NK-92 (cell line): ENCODE data around the gene VWA3B.
"Not testable (repeated sequence)": the region's sequence is repeated elsewhere in the genome, so short reads cannot be mapped to it uniquely, and the experiment has no call there.

Source experiments
- DNase-seq: peaks from one replicate; lab custom pipeline; 2025; ENCODE audit not compliant: unreplicated experiment; lab: John Stamatoyannopoulos, UW

The VWA3B gene

GRCh38 chr2:98130073-98130472 is 43.1 kb downstream of the VWA3B start:
- DNase-seq = not testable (repeated sequence)

GRCh38 chr2:98134172-98135005 is 47.4 kb downstream of the VWA3B start:
- DNase-seq = no peak

- DNase-seq = no peak
These were observed 50.2 kb downstream of the VWA3B start for GRCh38 chr2:98137196-98137595.

GRCh38 chr2:98138978-98139377 is 52.0 kb downstream of the VWA3B start:
- not testable (repeated sequence) for DNase-seq

GRCh38 chr2:98140210-98140609 is 53.2 kb downstream of the VWA3B start:
- DNase-seq = no peak

DNA sequence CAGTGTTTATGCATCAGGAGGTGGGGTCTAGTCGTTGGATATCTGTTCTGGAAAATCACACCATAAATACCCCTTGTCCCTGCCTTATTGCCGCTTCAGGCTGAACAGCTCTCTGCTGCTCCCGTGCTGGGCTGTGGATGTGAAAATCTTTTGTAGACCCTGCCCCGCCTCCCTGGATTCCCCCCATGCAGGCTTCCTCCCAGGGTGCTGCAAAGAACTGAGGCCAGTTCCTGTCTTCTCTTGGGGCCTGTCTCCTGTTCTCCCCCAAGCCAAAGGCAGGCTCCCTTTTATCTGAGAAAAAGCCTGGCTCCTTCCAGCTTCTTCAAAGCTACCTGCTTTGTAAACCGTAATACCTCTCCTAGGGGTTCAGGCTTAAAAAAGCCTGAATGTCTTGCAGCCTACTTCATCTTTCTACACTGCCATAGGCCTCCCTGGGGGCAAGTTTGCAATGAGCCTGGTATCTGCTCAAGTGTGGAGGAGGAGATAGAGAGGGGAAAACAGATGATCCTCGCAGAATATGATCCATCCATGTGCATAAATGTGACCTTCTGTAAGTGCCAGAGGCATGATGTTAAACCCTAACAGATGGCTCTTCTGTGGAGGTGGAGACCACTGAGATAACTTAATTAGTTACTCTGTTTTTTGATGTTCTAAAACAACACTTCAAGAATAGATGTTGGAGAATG is 55.3 kb downstream of the VWA3B start:
- DNase-seq = no peak

DNA sequence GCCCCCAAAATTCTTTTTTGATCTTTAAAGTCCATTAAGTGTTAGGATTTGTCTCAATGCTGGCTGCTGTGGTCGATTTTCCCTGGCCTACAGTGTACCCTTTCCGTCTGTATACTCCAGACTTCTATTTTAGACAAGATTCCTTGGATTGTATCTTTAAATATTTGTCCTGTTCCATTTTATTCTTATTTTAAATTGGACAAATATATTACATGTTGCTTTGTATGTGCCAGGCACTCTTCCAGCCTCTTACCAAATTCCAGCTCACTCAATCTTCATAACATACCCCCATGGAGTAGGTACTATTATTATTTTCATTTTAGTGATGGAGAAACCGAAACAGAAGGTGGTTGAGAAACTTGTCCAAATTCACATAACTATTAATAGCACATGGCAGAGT is 58.1 kb downstream of the VWA3B start:
- no peak for DNase-seq

DNA sequence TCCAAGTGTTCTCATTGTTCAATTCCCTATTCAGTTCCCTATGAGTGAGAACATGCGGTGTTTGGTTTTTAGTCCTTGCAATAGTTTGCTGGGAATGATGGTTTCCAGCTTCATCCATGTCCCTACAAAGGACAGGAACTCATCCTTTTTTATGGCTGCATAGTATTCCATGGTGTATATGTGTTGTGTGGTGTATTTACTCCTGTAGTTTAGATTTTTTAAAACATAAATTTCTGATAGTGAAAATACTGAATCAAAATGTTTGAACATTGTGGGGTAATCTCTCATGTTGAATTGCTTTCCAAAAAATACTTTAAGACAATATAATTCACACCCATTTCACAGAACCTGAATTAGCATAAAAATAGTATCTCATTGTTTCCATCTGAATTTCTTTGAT is 60.9 kb downstream of the VWA3B start:
- not testable (repeated sequence) for DNase-seq

GRCh38 chr2:98148595-98149332 is 61.8 kb downstream of the VWA3B start:
- no peak for DNase-seq

GRCh38 chr2:98149333-98149697 is 62.3 kb downstream of the VWA3B start:
- no peak for DNase-seq

- DNase-seq = no peak
These were observed 66.5 kb downstream of the VWA3B start for GRCh38 chr2:98153481-98153880.

DNA sequence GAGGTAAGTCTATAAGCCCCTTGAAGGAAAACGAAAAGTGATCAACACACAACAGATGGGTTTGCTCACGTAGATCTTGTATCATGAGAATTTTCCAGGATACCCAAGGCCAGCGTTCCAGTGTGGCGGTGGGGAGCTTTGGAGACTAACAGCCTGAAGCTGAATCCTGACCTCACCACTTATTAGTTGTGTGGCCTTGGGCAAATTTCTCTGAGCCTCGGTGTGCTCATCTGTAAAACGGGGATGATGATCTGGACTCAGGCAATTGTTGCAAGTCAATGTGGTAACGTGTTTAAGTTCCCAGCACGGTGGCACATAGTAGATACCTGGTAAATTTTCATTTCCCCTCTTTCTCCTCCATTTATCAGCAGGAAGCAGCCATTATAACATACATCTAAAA is 68.3 kb downstream of the VWA3B start:
- no peak for DNase-seq

DNA sequence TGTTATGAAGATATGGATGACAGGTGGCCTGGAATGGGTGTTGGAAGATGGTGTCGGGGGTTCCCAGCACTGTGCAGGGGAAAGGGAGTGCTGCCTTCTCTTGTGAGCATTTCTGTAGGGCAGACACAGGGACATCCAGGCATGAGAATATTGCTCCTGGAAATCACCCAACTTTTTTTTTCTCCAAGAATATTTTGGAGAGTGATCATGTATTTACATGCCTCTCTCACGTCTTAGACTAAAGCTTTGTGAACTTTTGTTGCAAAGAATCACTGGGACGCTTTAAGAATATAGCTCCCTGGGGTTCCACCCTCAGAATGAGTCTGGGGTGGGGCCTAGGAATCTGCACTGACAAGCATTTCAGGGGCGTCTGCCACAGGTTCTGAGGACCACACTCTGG is 68.7 kb downstream of the VWA3B start:
- no peak for DNase-seq

- DNase-seq = no peak
These were observed 69.3 kb downstream of the VWA3B start for GRCh38 chr2:98156304-98156703.

- no peak for DNase-seq
These were observed 70.6 kb downstream of the VWA3B start for GRCh38 chr2:98157557-98157956.

GRCh38 chr2:98158305-98158704 is 71.3 kb downstream of the VWA3B start:
- no peak for DNase-seq

GRCh38 chr2:98160554-98160953 is 73.6 kb downstream of the VWA3B start:
- DNase-seq = no peak

- no peak for DNase-seq
These were observed 74.2 kb downstream of the VWA3B start for GRCh38 chr2:98161186-98161585.

GRCh38 chr2:98164256-98164655 is 77.3 kb downstream of the VWA3B start:
- DNase-seq = no peak

GRCh38 chr2:98165516-98166071 is 78.6 kb downstream of the VWA3B start:
- DNase-seq = no peak

GRCh38 chr2:98167916-98168315 is 80.9 kb downstream of the VWA3B start:
- no peak for DNase-seq

DNA sequence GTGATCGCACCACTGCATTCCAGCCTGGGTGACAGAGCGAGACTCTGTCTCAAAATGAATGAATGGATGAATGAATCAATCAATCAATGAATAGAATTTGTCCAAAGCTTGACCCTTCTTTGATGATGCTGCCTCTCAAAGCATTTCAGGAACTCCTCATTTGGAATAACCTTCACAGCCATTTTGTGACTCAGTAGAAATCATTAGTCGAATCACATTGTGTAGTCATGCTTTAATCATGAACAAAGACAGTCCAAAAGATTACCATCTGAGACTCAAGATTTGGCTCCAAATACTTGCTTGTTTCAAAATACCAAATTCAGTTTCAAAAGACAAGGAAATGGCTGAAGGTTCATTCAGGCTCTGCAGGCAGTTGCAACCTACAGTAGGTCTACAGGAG is 83.1 kb downstream of the VWA3B start:
- no peak for DNase-seq
